Stimulated activated CD8-positive, alpha-beta memory T cell treated with anti-CD3 and anti-CD28 coated beads, Interleukin-12 subunit alpha, Interleukin-12 subunit beta, amount 100 ng/mL, for 1 hour (primary cell): Measurements from ENCODE around the gene HES3.
A peak's percentile ranks its signal among the peaks of the same experiment; 100 is the strongest.

Experiments used
- DNase-seq: peaks from one replicate; pipeline ENCODE4 v3.0.0-alpha.2; 2020; ENCODE audit warnings: low read depth

Gene HES3, protein sequence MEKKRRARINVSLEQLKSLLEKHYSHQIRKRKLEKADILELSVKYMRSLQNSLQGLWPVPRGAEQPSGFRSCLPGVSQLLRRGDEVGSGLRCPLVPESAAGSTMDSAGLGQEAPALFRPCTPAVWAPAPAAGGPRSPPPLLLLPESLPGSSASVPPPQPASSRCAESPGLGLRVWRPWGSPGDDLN

DNA sequence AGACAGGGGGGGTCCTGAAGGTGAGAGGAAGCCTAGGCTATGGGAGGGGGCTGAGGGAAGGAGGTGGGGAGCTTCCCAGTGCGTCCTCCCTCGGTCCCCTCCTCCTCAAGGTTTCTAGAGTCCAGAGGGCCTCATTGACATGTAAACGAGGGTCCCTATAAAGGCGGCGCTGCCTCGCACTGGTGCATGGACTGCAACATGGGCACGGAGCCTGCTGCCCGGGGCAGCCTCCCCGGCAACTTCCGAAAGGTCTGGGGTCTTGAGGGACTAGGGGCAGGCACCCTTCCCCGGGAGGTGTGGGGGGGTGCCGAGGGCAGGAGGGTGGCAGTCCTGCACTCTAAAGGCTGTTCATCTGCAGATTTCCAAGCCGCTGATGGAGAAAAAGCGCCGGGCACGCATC lies at the start of gene HES3:
Gene HES3 (plus strand): TSS at position 187 of the 400 bp plus-strand sequence. CDS start 187 bp downstream, at position 374.
- DNase-seq = no peak

DNA sequence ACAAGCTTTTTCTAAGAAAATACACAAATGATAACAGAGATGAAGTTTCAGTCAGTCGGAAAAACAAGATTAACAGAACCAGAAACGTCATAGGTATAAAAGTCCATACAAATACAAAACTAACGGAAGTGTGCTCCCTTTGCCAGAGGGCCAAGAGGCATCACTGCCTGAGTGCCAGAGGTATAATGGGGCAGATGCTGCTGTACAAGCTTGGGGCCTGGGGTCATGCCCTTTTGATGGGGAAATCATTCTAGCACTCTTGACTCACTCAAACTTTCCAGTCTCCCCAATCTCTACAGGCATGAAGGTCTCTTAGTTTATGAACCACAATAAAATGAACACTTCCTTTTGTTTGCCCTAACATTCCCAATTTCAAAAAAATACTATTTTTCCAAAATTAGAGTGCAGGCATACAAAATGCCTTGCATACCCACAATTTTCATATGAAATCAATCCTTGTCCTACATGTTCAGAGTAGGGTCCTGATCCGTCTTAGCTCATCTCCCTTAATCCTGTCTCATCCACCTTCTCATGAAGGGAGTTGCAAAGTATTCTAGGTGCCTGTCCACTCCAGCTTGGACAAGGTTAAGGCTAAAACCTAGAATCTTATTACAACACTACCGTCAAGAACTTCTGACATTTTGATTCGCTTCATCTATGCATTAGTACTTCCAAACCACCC lies 46.1 kb upstream of the HES3 start:
- DNase-seq = no peak

DNA sequence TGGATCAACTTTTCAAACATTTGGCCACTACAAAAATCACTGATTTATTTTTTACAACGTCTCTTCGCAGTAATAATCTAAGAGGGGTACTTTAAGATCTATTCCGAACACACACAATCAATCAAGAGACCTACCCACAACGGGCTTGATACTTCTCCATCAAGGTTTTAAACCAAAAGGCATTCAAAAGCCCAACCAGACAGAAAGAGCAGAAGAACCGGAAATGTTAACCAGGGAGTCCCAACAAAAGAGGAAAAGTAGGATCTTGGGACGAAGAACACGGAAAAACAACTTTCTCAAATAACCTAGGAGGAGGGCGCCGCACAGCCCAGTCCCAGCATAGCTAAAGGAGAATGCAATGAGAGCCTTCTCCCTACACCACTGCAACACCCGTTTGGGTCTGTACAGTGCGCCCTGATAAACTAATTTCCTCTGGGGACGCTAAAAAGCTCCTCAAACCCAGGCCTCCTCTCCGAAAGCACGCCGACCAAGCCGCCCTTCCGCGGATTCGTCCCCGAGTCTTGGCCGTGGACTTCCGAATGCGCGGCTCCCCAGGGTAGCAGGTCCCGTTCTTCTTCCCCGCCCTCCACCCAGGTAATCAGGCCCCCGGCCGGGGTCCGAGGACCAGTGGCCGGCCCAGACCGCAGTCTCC lies 45.2 kb upstream of the HES3 start:
- DNase-seq = no peak

DNA sequence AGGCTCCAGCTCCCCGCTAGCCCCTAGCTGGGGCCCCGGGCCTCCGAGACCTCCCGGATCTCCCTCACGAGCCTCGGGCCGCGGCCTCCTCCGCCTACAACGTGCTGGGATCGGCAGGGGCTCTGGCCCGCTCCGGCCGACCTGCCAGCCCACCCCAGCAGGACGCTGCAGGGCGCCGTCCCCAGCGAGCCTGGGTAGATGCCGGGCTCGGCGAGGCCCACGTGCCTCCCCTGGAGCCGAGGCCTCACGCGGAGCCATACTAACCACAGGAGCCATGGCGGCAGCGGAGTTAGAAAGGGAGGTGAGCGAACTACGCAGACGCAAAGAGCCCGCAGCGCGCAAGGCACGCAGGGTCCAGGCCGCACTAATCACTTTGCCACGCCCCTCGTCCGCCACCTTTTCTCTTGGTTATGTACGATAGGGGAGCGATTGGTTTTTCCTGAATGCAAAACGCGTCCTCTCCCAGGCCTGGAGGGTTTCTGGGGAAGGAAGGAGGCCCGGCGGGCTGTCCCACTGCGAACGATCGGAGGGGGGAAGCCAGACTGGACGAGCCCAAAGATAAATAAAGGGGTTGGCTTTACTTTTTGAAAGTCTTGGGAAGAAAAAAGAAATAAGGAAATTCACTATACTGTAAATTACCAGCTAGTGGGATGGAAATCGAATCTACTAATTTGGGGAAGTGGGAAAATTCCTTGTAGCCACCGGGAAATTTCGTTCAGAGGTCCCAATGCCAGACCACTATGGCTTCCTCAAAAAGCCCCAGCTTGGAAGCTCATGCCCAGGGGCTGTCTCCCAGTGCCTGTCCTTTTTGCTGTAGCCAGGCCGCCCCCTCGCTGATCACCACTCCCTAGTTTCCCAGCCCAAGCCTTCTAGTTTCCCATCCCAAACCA lies 44.4 kb upstream of the HES3 start, which contains the start of gene RPL22:
Gene RPL22 (minus strand): TSS at position 298 of the 890 bp plus-strand sequence. CDS start 22 bp downstream, at position 276.
- peak; percentile 95 for DNase-seq

DNA sequence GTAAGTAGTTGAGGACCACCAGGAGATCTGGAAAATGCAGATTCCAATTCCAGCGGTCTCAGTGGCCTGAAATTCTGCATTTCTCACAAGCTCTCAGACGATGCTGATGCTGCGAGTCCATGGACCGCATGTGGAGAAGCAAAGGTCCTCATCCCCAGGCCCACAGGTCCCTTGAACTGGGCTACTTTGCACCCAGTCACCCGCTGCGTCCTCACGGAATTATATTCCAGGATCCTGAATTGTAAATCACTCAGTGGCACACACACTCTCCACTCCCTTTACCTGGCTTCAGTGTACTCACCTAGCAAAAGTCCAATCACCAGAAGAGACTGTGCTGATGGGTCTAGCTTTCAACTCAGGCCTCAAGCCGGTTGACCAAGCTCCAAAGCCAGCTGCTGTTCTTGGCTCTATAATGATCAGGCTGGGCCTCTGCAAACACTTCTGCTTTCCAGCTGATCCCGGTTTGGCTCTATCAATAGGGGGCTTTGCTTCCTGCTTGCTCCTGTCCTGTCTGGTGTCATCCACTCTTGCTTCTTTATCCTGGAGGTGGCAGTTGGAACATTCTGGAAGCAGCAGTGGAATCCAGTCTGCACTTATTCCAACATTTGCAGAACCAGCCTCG lies 43.7 kb upstream of the HES3 start:
- DNase-seq = no peak

DNA sequence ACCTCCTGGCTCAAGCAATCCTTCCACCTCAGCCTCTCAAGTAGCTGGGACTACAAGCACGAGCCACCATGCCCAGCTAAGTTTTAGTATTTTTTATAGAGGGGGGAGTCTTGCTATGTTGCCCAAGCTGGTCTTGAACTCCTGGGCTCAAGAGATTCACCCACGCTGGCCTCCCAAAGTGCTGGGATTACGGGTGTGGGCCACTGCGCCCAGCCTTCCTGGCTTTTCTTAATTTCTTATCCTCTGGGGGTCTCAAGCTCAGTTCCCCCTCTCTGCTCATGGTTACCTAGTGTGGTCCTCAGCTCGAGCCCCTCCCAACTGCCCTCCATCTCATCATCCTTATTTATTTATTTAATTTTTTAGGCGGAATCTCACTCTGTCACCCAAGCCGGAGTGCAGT lies 41.7 kb upstream of the HES3 start:
- no peak for DNase-seq

DNA sequence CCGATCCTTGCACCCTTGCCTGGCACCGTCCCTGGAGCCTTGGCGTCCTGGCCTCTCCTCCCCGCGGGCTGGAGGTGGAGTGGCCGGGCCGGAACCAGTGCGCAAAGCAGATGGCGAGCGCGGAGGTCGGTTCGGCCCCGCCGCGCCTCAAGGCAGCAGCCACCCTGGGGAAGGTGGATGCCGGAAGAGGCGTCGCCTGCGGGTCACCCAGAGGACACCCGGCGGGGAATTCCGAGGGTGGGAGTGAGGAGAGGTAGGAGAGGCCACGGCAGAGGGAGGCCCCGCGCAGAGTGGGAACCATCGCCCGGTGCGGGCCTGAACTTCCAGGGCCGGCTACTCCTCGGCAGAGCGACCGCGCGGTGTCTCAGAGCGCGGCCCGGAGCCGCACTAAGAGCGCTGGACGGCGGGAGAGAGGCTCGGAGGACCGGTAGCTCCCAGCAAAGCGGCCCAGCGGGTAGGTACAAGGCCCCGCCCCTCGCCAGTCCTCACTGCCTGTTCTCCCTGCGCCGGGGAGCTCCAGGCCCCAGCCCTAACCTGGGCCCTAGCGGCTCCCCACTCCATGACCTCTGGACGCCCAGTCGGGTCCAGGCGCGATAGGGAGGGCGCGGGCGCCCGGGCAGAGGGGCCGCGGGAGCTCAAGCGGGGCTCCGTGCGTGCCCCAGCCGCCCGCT lies 38.0 kb upstream of the HES3 start, which contains the start of gene RNF207:
Gene RNF207 (plus strand): TSS at position 271 of the 671 bp plus-strand sequence. CDS start 417 bp downstream, outside the sequence.
- DNase-seq = peak; percentile 37

DNA sequence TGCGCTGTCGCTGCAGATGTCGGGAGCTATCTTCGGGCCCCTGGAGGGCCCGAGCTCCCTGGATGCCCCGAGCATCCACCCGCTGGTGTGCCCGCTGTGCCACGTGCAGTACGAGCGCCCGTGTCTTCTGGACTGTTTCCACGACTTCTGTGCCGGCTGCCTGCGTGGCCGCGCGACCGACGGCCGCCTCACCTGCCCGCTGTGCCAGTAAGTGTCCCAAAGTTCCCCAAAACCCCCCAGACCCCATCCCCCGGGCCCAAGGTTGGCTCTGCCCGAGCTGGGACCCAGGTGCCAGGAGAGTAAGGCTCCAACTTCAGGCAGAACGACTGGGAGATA lies 37.5 kb upstream of the HES3 start:
- DNase-seq = no peak

DNA sequence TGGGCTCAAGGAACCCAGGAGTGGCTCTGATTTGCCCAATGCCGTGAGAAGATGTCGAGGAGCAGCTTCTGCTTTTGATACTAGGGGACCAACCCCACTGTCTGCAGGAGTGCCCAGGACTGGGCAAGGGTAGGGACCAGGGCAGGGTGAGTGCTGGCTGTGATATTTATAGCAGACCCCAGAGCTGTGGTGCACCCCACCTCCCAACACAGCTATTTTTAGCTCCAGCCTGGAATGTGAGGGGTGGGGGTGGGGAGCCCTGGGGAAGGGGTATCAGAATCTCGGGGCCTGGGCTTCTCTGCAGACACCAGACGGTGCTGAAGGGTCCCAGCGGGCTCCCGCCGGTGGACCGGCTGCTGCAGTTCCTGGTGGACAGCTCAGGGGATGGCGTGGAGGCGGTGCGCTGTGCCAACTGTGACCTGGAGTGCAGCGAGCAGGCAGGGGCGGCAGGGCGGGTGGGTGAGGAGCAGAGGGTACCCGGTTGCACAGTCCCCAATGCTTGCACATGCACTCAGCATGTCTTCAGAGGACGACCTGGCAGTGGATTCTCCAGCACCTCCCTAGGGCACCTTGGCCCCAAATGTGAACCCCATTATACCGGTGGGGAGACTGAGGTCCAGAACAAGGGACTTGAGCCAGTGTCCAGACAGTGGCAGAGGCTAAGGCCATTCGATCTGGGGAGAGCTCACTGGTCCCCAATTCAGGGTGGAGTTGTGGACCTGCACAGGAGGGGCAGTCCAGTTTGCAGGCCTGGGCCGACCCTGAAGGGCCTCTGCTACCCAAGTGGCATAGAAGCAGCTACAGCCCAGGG lies 36.7 kb upstream of the HES3 start:
- no peak for DNase-seq

DNA sequence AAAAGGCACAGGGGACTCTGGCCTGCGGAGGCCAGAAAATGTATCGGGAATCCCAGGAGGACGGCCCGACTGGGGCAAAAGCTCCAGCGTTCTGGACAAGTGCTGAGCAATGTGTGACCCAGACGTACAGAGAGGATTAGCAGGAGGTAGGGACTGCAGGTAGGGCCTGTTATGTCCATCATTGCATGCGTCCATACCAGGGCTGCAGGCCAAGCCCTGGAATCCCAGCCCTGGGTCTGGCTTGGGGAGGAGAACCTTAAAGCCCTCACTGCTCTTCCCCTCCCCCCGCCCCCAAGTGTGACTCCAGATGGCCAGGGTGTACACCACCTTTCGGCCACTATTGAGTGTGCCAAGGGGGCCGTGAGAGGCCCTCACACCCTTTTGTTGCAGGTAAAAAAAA lies 36.1 kb upstream of the HES3 start:
- DNase-seq = no peak

DNA sequence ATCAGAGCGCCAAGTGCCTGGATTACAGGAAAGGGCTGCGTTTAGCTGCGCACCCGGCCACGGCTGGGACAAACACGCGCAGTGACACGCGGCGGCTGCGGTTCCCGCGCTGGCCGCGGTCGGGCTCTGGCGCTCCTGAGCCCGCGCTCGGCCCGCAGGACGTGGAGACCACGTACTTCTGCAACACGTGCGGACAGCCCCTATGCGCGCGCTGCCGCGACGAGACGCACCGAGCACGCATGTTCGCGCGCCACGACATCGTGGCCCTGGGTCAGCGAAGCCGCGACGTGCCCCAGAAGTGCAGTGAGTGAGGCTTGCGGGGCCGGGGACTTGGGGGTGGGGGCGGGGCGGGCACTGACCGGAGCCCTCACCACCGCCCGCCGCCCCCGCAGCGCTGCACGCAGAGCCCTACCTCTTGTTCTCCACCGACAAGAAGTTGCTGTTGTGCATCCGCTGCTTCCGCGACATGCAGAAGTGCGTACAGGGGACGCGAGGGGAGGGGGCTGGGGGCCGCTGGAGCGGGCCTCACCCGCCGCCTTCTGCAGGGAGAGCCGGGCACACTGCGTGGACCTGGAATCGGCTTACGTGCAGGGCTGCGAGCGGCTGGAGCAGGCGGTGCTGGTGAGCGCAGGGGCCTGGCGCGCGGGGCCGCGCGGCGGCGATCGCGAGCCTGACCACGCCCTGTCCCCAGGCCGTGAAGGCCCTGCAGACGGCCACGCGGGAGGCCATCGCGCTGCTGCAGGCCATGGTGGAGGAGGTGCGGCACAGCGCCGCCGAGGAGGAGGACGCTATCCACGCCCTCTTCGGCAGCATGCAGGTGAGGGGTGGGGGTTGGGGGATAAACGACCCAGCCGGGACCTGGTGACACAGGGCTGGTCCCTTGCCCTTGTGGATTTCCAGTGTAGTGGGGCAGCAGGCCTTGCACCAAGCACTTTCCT lies 35.0 kb upstream of the HES3 start:
- no peak for DNase-seq

DNA sequence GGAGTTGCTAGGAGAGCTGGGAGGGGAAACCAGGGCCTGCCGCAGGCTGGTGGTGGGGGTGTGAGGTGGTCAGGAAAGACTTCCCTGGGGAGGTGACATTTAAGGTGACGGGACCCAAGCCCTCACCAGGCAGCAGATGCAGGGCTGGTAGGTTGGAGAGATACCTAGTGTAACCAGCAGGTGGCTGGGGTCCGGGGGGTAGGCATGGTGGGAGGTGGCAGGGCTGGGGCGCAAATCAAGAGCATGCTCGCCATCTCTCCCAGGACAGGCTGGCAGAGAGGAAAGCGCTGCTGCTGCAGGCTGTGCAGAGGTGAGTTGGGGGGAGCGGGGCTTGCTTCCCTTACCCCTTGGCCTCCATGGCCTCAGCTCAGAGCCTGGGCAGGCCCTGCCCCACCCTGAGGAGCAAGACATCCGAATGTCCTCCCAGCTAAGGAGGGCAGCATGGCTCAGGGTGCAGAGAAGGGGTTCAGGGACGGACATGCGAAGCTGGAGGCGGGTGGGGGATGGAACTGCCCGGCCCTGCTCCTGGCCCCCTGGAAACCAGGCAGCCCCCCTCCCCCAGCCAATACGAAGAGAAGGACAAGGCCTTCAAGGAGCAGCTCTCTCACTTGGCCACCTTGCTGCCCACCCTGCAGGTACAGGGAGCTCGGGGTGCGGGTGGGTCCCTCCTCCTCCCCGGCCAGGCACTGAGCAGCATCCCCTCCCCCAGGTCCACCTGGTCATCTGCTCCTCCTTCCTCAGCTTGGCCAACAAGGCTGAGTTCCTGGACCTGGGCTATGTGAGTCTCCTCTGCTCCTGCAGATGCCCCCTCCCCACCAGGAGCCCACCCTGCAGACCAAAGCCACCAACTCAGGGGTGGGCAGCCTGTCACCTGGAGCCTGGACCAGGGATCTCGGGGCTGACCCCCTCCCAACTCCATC lies 34.1 kb upstream of the HES3 start:
- DNase-seq = no peak

DNA sequence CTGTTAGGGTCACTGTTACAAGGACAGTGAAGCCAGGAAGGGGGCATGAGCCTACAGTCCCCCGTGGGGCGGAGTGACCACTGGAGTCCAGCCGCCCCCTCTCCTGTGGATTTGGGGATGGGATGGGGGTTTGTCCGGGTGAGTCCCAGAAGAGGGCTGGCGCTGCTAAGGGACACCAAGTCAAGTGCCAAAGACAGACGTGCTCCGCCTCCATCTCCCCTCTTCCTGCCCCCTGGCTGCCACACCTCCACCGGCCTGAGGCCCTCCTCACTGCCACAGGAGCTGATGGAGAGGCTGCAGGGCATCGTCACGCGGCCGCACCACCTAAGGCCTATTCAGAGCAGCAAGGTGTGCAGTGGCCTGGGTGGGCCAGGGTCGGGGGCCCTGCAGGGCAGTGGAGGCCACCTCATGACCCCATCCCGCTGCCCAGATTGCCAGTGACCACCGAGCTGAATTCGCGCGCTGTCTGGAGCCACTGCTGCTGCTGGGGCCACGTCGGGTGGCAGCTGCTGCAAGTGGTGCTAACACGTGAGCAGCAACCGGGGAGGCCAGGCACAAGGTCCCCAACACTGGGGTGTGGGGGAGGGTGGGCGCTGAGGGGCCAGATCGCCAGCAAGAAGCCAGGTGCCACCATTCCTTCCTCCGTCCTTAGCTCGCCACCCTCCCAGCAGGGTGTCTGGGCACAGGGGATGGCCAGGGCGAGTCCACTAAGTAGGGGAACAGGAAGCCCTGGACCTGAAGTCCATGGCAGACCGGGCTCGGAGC lies 33.2 kb upstream of the HES3 start:
- no peak for DNase-seq

DNA sequence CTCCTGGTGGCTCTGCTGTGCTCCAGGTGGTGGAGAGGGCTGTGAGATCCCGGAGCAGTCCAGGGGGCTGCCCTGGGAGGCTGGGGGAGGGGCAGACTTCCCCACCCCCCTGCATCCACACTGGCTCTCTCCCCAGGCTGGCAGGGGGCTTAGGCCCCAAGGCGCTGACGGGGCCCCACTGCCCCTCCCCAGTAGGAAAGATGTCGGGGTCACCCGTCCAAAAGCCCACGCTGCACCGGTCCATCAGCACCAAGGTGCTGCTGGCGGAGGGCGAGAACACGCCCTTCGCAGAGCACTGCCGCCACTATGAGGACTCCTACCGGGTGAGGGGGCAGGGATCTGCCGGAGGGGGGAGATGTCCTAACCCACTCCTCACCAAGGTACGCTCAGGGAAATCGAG lies 32.2 kb upstream of the HES3 start:
- DNase-seq = no peak

DNA sequence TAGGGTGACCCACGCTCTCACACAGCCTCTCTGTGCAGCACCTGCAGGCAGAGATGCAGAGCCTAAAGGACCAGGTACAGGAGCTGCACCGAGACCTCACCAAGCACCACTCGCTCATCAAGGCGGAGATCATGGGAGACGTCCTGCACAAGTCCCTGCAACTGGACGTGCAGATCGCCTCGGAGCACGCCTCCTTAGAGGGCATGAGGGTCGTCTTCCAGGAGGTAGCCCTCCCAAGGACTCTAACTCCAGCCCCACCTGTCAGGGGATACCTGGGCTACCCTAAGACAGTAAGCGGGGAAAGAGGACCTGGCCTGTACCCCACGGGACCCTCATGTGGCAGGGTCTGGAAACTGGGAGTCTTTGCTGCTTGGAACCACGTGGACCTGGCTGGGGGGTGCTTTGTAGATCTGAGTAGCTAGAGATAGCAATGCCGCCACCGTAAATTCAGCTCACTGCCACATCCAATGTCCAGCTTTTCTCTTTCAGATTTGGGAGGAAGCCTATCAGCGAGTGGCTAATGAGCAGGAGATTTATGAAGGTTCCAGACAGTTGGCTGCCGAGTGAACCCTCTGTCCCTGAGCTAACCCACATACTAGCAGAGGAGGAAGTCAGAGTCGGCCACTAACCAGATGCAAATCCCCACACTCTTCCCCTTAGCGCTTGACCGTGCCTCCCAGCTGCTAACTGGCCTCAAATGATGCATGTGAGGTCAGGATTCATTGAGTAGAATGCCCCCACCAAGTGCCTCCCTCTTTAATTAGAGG lies 31.6 kb upstream of the HES3 start:
- no peak for DNase-seq

DNA sequence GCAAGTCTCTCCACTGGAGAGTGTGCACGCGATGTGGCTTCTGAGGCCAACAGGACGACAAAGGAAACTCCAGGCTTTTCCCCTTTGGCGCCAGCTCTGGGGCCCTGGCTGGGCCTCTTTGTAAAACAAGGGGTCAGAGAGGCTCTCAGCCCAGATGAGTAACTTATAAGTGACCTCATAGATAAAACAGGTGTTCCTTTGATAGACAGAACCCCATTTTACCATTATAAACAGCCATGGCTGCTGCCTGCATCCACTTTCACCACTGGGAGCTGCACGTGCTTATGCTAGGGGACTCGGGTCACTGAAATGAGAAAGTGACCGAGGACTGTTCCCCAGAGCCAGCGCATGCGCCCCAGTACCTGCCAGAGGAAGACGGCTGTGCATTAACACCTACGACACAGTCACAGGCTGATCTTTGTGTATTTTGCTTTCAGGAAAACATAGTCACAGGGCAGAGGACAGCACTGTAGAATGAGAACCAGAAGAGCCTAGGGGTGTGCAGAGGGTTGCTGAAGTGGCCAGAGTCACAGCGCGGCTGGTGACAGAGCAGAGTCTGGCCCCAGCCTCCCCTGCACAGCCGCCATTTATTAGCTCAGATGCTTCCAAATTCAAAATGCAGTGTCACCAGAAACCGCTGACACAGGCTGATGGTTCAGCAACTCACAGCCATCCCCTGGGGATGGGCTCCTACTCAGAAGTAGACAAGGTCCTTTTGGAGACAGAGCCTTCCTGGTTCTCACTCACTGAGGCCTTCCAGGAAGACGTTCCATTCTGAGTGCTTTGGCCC lies 25.4 kb upstream of the HES3 start:
- no peak for DNase-seq
